Eye (tissue), 1 donor: Measurements from ENCODE around the gene PRRG4.
A peak's percentile ranks its signal among the peaks of the same experiment; 100 is the strongest.
"Not testable (repeated sequence)": the region's sequence is repeated elsewhere in the genome, so short reads cannot be mapped to it uniquely, and the experiment has no call there.

ENCODE experiments used
- DNase-seq: peaks from one replicate; pipeline ENCODE4 v3.0.0-alpha.2; 2015

Gene PRRG4

GRCh38 chr11:32887707-32888383, 58.1 kb downstream of the PRRG4 start:
- DNase-seq = not testable (repeated sequence)

GRCh38 chr11:32888384-32888710, 58.6 kb downstream of the PRRG4 start:
- not testable (repeated sequence) for DNase-seq

- DNase-seq = no peak
Measured at GRCh38 chr11:32888805-32889204, 59.1 kb downstream of the PRRG4 start.

GRCh38 chr11:32890843-32891656, 61.3 kb downstream of the PRRG4 start:
- DNase-seq = peak; percentile 40

GRCh38 chr11:32891657-32892354, 62.1 kb downstream of the PRRG4 start:
- no peak for DNase-seq

- peak; percentile 90 for DNase-seq
Measured at GRCh38 chr11:32892355-32893092, 62.8 kb downstream of the PRRG4 start, which contains the start of gene QSER1. TSS of gene QSER1 (plus strand) at chr11:32892811. CDS start at chr11:32893126, 315 bp downstream.

GRCh38 chr11:32893093-32893342, 63.3 kb downstream of the PRRG4 start:
- no peak for DNase-seq

- DNase-seq = peak; percentile 90
Measured at GRCh38 chr11:32893343-32894148, 63.8 kb downstream of the PRRG4 start.

GRCh38 chr11:32894149-32894827, 64.6 kb downstream of the PRRG4 start:
- peak; percentile 86 for DNase-seq

GRCh38 chr11:32894921-32895320, 65.2 kb downstream of the PRRG4 start:
- DNase-seq = peak; percentile 27

- peak; percentile 34 for DNase-seq
Measured at GRCh38 chr11:32895471-32895870, 65.7 kb downstream of the PRRG4 start.

GRCh38 chr11:32897103-32897502, 67.4 kb downstream of the PRRG4 start:
- no peak for DNase-seq

- DNase-seq = no peak
Measured at GRCh38 chr11:32899438-32899837, 69.7 kb downstream of the PRRG4 start.

GRCh38 chr11:32902089-32902665, 72.5 kb downstream of the PRRG4 start:
- no peak for DNase-seq

- peak; percentile 46 for DNase-seq
Measured at GRCh38 chr11:32905028-32905667, 75.4 kb downstream of the PRRG4 start.
